NT2/D1 (cell line): ENCODE measurements around the gene LINC00237.

Source experiments
- DNase-seq: peaks from one replicate; pipeline ENCODE4 v3.0.0-alpha.2; 2011; ENCODE audit warnings: low read depth, low spot score
- H3K27me3 ChIP-seq: 2 replicates; pipeline ENCODE4 v1.6.0; 2011; ENCODE audit warnings: mild to moderate bottlenecking; ENCODE audit not compliant: insufficient read length, insufficient read depth
- H3K36me3 ChIP-seq: 2 replicates; pipeline ENCODE4 v1.6.1; 2011; ENCODE audit warnings: mild to moderate bottlenecking, low read length, mixed read lengths; ENCODE audit not compliant: insufficient read depth, insufficient read length
- H3K4me1 ChIP-seq: 2 replicates; pipeline ENCODE4 v1.5.1; 2011; ENCODE audit not compliant: insufficient read depth, insufficient read length
- H3K4me3 ChIP-seq: 2 replicates; pipeline ENCODE4 v1.5.1; 2011; ENCODE audit warnings: low read depth; ENCODE audit not compliant: insufficient read length
- H3K9ac ChIP-seq: 2 replicates; pipeline ENCODE4 v1.6.0; 2011; ENCODE audit warnings: low read depth; ENCODE audit not compliant: insufficient read length
- H3K9me3 ChIP-seq: 2 replicates; pipeline ENCODE4 v1.5.1; 2011; ENCODE audit warnings: mild to moderate bottlenecking, low read length; ENCODE audit not compliant: insufficient read depth
- SUZ12 ChIP-seq: IDR thresholded peaks from 2 replicates; pipeline ENCODE4 v1.6.1; 2011; ENCODE audit not compliant: insufficient read length, insufficient read depth; ENCODE audit errors: extremely low read depth
- YY1 ChIP-seq: IDR thresholded peaks from 2 replicates; pipeline ENCODE4 v1.6.1; 2011; ENCODE audit not compliant: insufficient read length, insufficient read depth
- ZNF274 ChIP-seq: IDR thresholded peaks from 2 replicates; pipeline ENCODE4 v1.6.1; 2011; ENCODE audit warnings: mild to moderate bottlenecking, low read depth, low read length

LINC00237 gene

GRCh38 chr20:21111416-21111815 is 5.3 kb upstream of the LINC00237 start:
- Histone ChIP-seq H3K4me1 (no peaks in the 10 kb centered on the region), H3K36me3 (no peaks in the 10 kb centered on the region), H3K9ac (no peak overlapping the region), H3K27me3 (peaks cover 36% of the 10 kb centered on the region), H3K9me3 (no peaks in the 10 kb centered on the region), H3K4me3 (no peak overlapping the region)
- DNase-seq: no peak
- TF ChIP-seq SUZ12 (no peak), ZNF274 (no peak), YY1 (no peak)

- DNase-seq: no peak
- no peaks in the 10 kb centered on the region for H3K9me3 ChIP-seq
- H3K36me3 ChIP-seq: no peaks in the 10 kb centered on the region
- no peak overlapping the region for H3K4me3 ChIP-seq
- no peaks in the 10 kb centered on the region for H3K4me1 ChIP-seq
- H3K9ac ChIP-seq: no peak overlapping the region
- TF ChIP-seq SUZ12 (no peak), ZNF274 (no peak), YY1 (no peak)
- H3K27me3 ChIP-seq: peaks cover 42% of the 10 kb centered on the region
These were observed 4.7 kb upstream of the LINC00237 start for GRCh38 chr20:21110811-21111210.

GRCh38 chr20:21109144-21109543 is 3.0 kb upstream of the LINC00237 start:
- Histone ChIP-seq H3K4me1 (no peaks in the 10 kb centered on the region), H3K4me3 (no peak overlapping the region), H3K9me3 (no peaks in the 10 kb centered on the region), H3K27me3 (peaks cover 59% of the 10 kb centered on the region), H3K9ac (no peak overlapping the region), H3K36me3 (no peaks in the 10 kb centered on the region)
- TF ChIP-seq YY1 (no peak), ZNF274 (no peak), SUZ12 (no peak)
- no peak for DNase-seq

DNA sequence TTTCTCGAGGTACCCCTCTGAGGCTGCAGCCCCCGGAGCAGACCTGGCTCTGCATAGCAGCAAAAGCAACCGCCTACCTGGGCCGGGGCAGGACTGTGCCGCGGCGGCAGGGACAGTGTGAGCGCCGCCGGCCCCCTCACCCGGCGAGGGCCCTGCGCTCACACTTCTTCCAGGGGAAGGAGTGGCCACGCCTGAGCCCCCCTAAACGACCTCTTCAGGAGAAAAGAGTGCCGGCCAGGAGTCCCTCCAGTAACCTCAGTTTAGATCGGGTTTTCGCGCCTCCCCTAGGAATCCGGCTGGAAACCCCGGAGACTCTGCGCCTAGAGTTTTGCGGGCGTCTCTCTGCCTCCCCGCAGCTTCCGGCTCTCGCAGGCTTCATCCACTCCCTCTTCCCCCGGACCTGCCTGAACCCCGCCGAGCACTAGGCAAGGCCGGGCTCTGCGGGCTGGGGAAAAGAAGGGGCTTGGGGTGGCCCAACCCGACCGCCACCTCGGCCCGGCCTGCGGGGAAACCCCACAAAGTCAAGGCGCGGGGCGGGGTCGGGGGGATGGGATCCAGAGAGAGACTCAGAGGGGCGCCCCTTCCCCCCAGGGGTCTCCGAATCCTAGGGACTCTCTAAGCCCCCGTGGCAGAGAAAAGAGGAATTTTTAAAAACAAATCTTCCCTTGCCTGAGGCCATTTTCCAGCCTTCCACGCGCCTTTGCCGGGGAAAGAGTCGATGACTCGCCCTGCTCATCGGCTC is 558 bp downstream of the LINC00237 start:
- H3K9me3 ChIP-seq: no peaks in the 10 kb centered on the region
- peak overlapping the region; percentile 56 for H3K9ac ChIP-seq
- no peaks in the 10 kb centered on the region for H3K4me1 ChIP-seq
- DNase-seq: no peak
- H3K4me3 ChIP-seq: peak overlapping the region; percentile 35
- no peaks in the 10 kb centered on the region for H3K36me3 ChIP-seq
- no peak for TF ChIP-seq SUZ12
- TF ChIP-seq ZNF274: no peak
- TF ChIP-seq YY1: no peak
- H3K27me3 ChIP-seq: peaks cover 85% of the 10 kb centered on the region

DNA sequence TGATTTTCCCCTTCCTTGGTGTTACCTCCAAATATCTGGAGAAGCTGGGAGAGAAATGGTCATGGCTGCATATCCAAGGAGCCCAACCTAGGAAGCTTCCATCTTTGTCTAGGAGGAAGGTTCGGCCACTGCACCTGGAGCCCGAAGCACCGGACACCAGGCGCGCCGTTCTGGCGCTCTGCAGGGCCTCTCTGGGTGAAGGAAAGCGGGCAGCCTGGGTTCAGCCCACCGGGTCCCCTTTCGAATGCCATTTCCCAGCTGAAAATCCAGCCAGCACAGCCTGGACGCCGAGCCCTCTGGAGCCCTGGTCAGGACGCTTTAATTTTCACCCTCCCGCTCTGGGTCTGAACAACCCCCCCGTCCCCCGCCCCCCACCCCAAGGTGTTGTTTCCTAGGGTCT is 1.2 kb downstream of the LINC00237 start:
- Histone ChIP-seq H3K9ac (no peak overlapping the region), H3K4me3 (no peak overlapping the region)

GRCh38 chr20:21104466-21104761 is 1.7 kb downstream of the LINC00237 start:
- Histone ChIP-seq H3K4me3 (no peak overlapping the region), H3K27me3 (peaks cover 90% of the 10 kb centered on the region), H3K4me1 (no peaks in the 10 kb centered on the region), H3K9ac (no peak overlapping the region), H3K9me3 (no peaks in the 10 kb centered on the region), H3K36me3 (no peaks in the 10 kb centered on the region)
- DNase-seq: no peak
- TF ChIP-seq SUZ12 (no peak), ZNF274 (no peak), YY1 (no peak)

More for the DNA sequence above, 1.2 kb downstream of the LINC00237 start:
- no peaks in the 10 kb centered on the region for H3K9me3 ChIP-seq
- H3K36me3 ChIP-seq: no peaks in the 10 kb centered on the region
- no peak for DNase-seq
- H3K27me3 ChIP-seq: peaks cover 90% of the 10 kb centered on the region
- H3K4me1 ChIP-seq: no peaks in the 10 kb centered on the region
- TF ChIP-seq ZNF274: no peak
- TF ChIP-seq SUZ12: no peak
- TF ChIP-seq YY1: no peak

GRCh38 chr20:21103582-21104465 is 2.3 kb downstream of the LINC00237 start:
- no peak overlapping the region for H3K9ac ChIP-seq
- no peak for DNase-seq
- H3K4me1 ChIP-seq: no peaks in the 10 kb centered on the region
- H3K36me3 ChIP-seq: no peaks in the 10 kb centered on the region
- no peaks in the 10 kb centered on the region for H3K9me3 ChIP-seq
- peaks cover 90% of the 10 kb centered on the region for H3K27me3 ChIP-seq
- H3K4me3 ChIP-seq: no peak overlapping the region
- TF ChIP-seq ZNF274 (no peak), SUZ12 (no peak), YY1 (no peak)
